ENCODE measurements around the gene CGB2.
A peak's percentile ranks its signal among the peaks of the same experiment; 100 is the strongest.
"Not testable (repeated sequence)": the region's sequence is repeated elsewhere in the genome, so short reads cannot be mapped to it uniquely, and the experiment has no call there.

CGB2 gene

GRCh38 chr19:49036815-49037214 lies 5.1 kb downstream of the CGB2 start, which contains the start of gene CGB1:
TSS of gene CGB1 (minus strand) at chr19:49036895. CDS start at chr19:49036711, 184 bp downstream.
- in situ Hi-C loops (cut with HindIII; ENCODE audit: low pct_ligation_motif_present, low sequenced_read_pairs); DNase-seq; H3K27ac ChIP-seq; H3K27me3 ChIP-seq (replicated peaks); H3K4me3 ChIP-seq (ENCODE audit: low read depth, low read length); H3K36me3 ChIP-seq (replicated peaks): not testable (repeated sequence)
- peak; percentile 73 for TF ChIP-seq CTCF (IDR thresholded peaks at IDR 0.05; ENCODE audit: low read depth, low read length, missing control alignments)

DNA sequence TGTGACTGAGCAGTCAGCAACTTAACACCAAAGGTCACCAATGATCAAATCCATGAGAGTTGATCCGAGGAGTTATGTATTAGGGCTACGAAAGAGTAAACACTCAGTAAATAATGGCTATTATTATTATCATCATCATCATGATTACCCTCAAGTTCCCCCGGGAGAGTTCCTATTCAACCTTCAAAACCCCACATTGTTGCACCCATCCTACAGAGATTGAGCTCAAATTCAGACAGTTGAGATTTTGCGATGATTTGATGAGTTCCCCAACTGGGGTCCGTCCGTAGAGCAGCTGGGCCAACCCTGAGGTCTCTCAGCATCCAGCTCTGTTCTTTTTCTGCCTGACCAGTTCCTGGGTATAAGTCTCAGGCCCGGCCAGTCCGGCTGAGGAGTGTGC lies 6.4 kb downstream of the CGB2 start:
- H3K27me3 ChIP-seq (replicated peaks); H3K27ac ChIP-seq; in situ Hi-C loops (cut with HindIII; ENCODE audit: low pct_ligation_motif_present, low sequenced_read_pairs); H3K4me3 ChIP-seq (ENCODE audit: low read depth, low read length); H3K36me3 ChIP-seq (replicated peaks); DNase-seq: not testable (repeated sequence)

DNA sequence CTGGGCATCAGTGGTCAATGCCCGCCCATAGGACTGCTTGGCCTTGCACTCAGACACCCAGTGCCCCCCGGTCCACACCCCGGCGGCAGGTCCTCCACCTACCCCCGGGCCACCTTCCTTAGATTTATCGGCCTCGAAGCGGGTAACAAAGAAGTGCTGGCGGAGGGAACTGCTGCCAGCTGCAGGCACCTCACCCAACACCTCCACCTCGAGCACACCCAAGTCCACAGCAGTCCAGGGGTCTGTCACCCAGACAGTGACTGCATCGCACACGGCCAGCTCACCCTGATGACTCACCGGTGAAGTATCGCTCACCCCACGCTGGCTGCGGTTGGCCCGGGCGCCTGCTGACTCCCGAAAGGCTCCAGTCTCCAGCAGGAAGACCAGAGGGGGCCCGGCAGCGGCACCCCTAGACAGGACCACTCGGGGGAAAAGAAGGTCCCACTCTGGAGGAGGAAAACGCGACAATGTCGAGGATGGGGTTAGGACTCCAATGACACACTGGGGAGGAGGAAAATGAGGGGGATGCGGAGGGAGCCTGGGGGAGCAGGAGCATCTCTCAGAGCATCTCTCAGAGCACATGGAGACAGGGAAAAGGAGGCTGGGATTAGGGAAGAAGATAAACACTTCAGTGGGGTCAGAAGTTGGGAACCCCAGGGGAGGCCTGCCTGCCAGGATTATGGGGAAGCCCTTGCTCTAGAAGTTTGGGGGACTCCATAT lies 7.0 kb downstream of the CGB2 start:
- DNase-seq = peak; percentile 72
- in situ Hi-C loops (cut with HindIII; ENCODE audit: low pct_ligation_motif_present, low sequenced_read_pairs); H3K4me3 ChIP-seq (ENCODE audit: low read depth, low read length); H3K27me3 ChIP-seq (replicated peaks); H3K36me3 ChIP-seq (replicated peaks): not testable (repeated sequence)
- peak overlapping the region; percentile 31 for H3K27ac ChIP-seq

DNA sequence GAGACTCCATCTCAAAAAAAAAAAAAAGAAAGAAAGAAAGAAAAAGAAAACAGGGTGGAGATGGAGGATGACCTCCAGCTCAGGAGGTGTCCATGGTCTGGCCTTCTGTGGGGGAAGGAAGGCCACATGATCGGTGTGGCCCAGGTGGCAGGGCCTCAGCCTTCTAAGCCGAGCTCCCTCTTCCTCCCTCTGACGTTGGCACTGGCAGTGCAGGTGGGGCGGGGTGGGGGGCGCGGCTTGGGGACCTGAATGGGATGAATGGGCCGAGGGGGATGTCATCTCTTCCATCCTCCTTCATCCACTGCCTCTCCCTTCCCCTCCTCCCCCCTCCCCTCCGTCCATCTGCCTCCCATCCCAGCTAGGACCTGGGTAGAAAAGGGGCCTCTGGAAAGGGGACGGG lies 8.0 kb downstream of the CGB2 start:
- in situ Hi-C loops (cut with HindIII; ENCODE audit: low pct_ligation_motif_present, low sequenced_read_pairs) = not testable (repeated sequence)

GRCh38 chr19:49042177-49042576 lies 10.5 kb downstream of the CGB2 start:
- Histone ChIP-seq H3K36me3 (replicated peaks) (no peaks in the 10 kb centered on the region), H3K4me3 (ENCODE audit: low read depth, low read length) (no peak overlapping the region), H3K27ac (no peak overlapping the region), H3K27me3 (replicated peaks) (no peaks in the 10 kb centered on the region)
- in situ Hi-C loops (cut with HindIII; ENCODE audit: low pct_ligation_motif_present, low sequenced_read_pairs) = no loop called here
- no peak for TF ChIP-seq CTCF (IDR thresholded peaks at IDR 0.05; ENCODE audit: low read depth, low read length, missing control alignments)
- peak; percentile 47 for DNase-seq

More for the DNA sequence above, 8.0 kb downstream of the CGB2 start:
- not testable (repeated sequence) for H3K27me3 ChIP-seq (replicated peaks); H3K4me3 ChIP-seq (ENCODE audit: low read depth, low read length); DNase-seq; H3K36me3 ChIP-seq (replicated peaks); H3K27ac ChIP-seq

- H3K36me3 ChIP-seq (replicated peaks); DNase-seq; in situ Hi-C loops (cut with HindIII; ENCODE audit: low pct_ligation_motif_present, low sequenced_read_pairs); H3K27me3 ChIP-seq (replicated peaks); H3K27ac ChIP-seq; H3K4me3 ChIP-seq (ENCODE audit: low read depth, low read length): not testable (repeated sequence)
Measured at GRCh38 chr19:49042666-49043065, 11.0 kb downstream of the CGB2 start.

DNA sequence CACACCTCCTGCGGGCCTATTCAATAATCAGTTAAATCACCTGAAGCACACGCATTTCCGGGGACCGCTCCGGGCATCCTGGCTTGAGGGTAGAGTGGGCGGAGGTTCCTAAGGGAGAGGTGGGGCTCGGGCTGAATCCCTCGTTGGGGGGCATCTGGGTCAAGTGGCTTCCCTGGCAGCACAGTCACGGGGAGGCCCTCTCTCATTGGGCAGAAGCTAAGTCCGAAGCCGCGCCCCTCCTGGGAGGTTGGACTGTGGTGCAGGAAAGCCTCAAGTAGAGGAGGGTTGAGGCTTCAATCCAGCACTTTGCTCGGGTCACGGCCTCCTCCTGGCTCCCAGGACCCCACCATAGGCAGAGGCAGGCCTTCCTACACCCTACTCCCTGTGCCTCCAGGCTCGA lies 11.9 kb downstream of the CGB2 start, which contains the start of gene CGB5:
Gene CGB5 (plus strand): TSS at position 301 of the 400 bp plus-strand sequence. CDS start 362 bp downstream, outside the sequence.
- H3K27me3 ChIP-seq (replicated peaks); in situ Hi-C loops (cut with HindIII; ENCODE audit: low pct_ligation_motif_present, low sequenced_read_pairs); H3K4me3 ChIP-seq (ENCODE audit: low read depth, low read length); H3K36me3 ChIP-seq (replicated peaks); H3K27ac ChIP-seq; DNase-seq: not testable (repeated sequence)

DNA sequence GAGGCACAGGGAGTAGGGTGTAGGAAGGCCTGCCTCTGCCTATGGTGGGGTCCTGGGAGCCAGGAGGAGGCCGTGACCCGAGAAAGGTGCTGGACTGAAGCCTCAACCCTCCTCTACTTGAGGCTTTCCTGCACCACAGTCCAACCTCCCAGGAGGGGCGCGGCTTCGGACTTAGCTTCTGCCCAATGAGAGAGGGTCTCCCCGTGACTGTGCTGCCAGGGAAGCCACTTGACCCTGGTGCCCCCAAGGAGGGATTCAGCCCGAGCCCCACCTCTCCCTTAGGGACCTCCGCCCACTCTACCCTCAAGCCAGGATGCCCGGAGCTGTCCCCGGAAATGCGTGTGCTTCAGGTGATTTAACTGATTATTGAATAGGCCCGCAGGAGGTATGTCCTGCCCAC lies 17.3 kb downstream of the CGB2 start, which contains the start of gene CGB8:
Gene CGB8 (minus strand): TSS at position 101 of the 400 bp plus-strand sequence. CDS start 372 bp downstream, outside the sequence.
- DNase-seq; H3K27ac ChIP-seq; H3K4me3 ChIP-seq (ENCODE audit: low read depth, low read length); in situ Hi-C loops (cut with HindIII; ENCODE audit: low pct_ligation_motif_present, low sequenced_read_pairs); H3K36me3 ChIP-seq (replicated peaks); H3K27me3 ChIP-seq (replicated peaks): not testable (repeated sequence)

DNA sequence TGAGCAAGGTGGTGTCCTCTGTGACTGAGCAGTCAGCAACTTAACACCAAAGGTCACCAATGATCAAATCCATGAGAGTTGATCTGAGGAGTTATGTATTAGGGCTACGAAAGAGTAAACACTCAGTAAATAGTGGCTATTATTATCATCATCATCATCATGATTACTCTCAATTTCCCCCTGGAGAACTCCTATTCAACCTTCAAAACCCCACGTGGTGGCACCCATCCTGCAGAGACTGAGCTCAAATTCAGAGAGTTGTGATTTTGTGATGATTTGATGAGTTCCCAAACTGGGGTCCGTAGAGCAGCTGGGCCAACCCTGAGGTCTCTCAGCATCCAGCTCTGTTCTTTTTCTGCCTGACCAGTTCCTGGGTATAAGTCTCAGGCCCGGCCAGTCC lies 18.1 kb downstream of the CGB2 start:
- in situ Hi-C loops (cut with HindIII; ENCODE audit: low pct_ligation_motif_present, low sequenced_read_pairs); DNase-seq; H3K4me3 ChIP-seq (ENCODE audit: low read depth, low read length); H3K36me3 ChIP-seq (replicated peaks); H3K27ac ChIP-seq; H3K27me3 ChIP-seq (replicated peaks): not testable (repeated sequence)

DNA sequence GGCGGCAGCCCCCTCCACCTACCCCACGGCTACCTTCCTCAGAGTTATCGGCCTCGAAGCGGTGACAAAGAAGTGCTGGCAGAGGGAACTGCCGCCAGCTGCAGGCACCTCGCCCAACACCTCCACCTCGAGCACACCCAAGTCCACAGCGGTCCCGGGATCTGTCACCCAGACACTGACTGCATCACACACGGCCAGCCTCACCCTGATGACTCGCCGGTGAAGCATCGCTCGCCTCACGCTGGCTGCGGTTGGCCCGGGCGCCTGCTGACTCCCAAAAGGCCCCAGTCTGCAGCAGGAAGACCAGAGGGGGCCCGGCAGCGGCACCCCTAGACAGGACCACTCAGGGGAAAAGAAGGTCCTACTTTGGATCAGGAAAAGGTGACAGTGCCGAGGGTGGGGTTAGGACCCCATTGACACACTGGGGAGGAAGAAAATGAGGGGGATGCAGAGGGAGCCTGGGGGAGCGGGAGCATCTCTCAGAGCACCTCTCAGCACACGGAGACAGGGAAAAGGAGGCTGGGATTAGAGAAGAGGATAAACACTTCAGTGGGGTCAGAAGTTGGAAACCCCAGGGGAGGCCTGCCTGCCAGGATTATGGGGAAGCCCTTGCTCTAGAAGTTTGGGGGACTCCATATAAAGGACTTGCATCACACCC lies 18.8 kb downstream of the CGB2 start:
- H3K4me3 ChIP-seq (ENCODE audit: low read depth, low read length); H3K36me3 ChIP-seq (replicated peaks); in situ Hi-C loops (cut with HindIII; ENCODE audit: low pct_ligation_motif_present, low sequenced_read_pairs); H3K27ac ChIP-seq; H3K27me3 ChIP-seq (replicated peaks): not testable (repeated sequence)
- DNase-seq = peak; percentile 76

Data from brain microvascular endothelial cell (primary cell).